ENCODE data around the gene TYMS. TPM values are rescaled to one million over a fixed set of nuclear protein-coding genes. Genes with fewer than 3 reads are reported as not detected.
A peak's percentile ranks its signal among the peaks of the same experiment; 100 is the strongest.
"Not testable (repeated sequence)": the region's sequence is repeated elsewhere in the genome, so short reads cannot be mapped to it uniquely, and the experiment has no call there.

The TYMS gene
- total RNA-seq, 1 experiment from 2014 or later = 135 TPM

GRCh38 chr18:676736-677135 is 19.3 kb downstream of the TYMS start:
- DNase-seq (ENCODE audit: low read depth) = no peak

GRCh38 chr18:677145-677544 is 19.7 kb downstream of the TYMS start:
- DNase-seq (ENCODE audit: low read depth) = no peak

GRCh38 chr18:677951-678381 is 20.5 kb downstream of the TYMS start:
- DNase-seq (ENCODE audit: low read depth) = no peak

- DNase-seq (ENCODE audit: low read depth) = no peak
Measured at GRCh38 chr18:678482-679182, 21.2 kb downstream of the TYMS start.

- DNase-seq (ENCODE audit: low read depth) = no peak
Measured at GRCh38 chr18:679516-679915, 22.1 kb downstream of the TYMS start.

GRCh38 chr18:680392-680791 is 22.9 kb downstream of the TYMS start:
- no peak for DNase-seq (ENCODE audit: low read depth)

- no peak for DNase-seq (ENCODE audit: low read depth)
Measured at GRCh38 chr18:681985-682384, 24.5 kb downstream of the TYMS start.

GRCh38 chr18:682416-682815 is 25.0 kb downstream of the TYMS start:
- not testable (repeated sequence) for DNase-seq (ENCODE audit: low read depth)

- DNase-seq (ENCODE audit: low read depth) = no peak
Measured at GRCh38 chr18:682833-683232, 25.4 kb downstream of the TYMS start.

GRCh38 chr18:683531-683930 is 26.1 kb downstream of the TYMS start:
- DNase-seq (ENCODE audit: low read depth) = no peak

- no peak for DNase-seq (ENCODE audit: low read depth)
Measured at GRCh38 chr18:685438-685837, 28.0 kb downstream of the TYMS start.

GRCh38 chr18:686339-687111 is 29.1 kb downstream of the TYMS start:
- DNase-seq (ENCODE audit: low read depth) = peak; percentile 59

GRCh38 chr18:688323-688722 is 30.9 kb downstream of the TYMS start:
- DNase-seq (ENCODE audit: low read depth) = no peak

GRCh38 chr18:692824-693223 is 35.4 kb downstream of the TYMS start:
- no peak for DNase-seq (ENCODE audit: low read depth)

- no peak for DNase-seq (ENCODE audit: low read depth)
Measured at GRCh38 chr18:693466-694187, 36.2 kb downstream of the TYMS start.

GRCh38 chr18:697012-697411 is 39.6 kb downstream of the TYMS start:
- no peak for DNase-seq (ENCODE audit: low read depth)

- no peak for DNase-seq (ENCODE audit: low read depth)
Measured at GRCh38 chr18:697800-698199, 40.3 kb downstream of the TYMS start.

- DNase-seq (ENCODE audit: low read depth) = peak; percentile 75
Measured at GRCh38 chr18:703213-703967, 45.9 kb downstream of the TYMS start.

GRCh38 chr18:706405-706804 is 49.0 kb downstream of the TYMS start:
- DNase-seq (ENCODE audit: low read depth) = no peak

GRCh38 chr18:708096-708495 is 50.6 kb downstream of the TYMS start:
- DNase-seq (ENCODE audit: low read depth) = no peak

- DNase-seq (ENCODE audit: low read depth) = no peak
Measured at GRCh38 chr18:709771-710170, 52.3 kb downstream of the TYMS start.
